Smooth muscle cell (in vitro differentiated cells): ENCODE results near the gene LLGL2. TPM values are rescaled to one million over a fixed set of nuclear protein-coding genes. Genes with fewer than 3 reads are reported as not detected.

Source experiments
- DNase-seq: peaks from one replicate; lab custom pipeline; 2025; ENCODE audit not compliant: unreplicated experiment; lab: John Stamatoyannopoulos, UW
- H2AFZ ChIP-seq: fragments of 200-600 bp; sonication (generic); 2 replicates; pipeline ENCODE4 v1.6.0; 2016; ENCODE audit warnings: antibody characterized with exemption, low read depth, mild to moderate bottlenecking
- H3F3A ChIP-seq: fragments of 200-600 bp; sonication (generic); 2 replicates; pipeline ENCODE4 v1.6.0; 2017; ENCODE audit warnings: antibody characterized with exemption, low read depth
- H3K27ac ChIP-seq: fragments of 200-600 bp; sonication (generic); 2 replicates; pipeline ENCODE4 v1.5.1; 2016; ENCODE audit warnings: low read depth, mild to moderate bottlenecking
- H3K27me3 ChIP-seq: fragments of 200-600 bp; sonication (generic); 2 replicates; pipeline ENCODE4 v1.6.1; 2016; ENCODE audit warnings: low read depth, mild to moderate bottlenecking
- H3K36me3 ChIP-seq: fragments of 200-600 bp; sonication (generic); 2 replicates; pipeline ENCODE4 v1.5.1; 2016; ENCODE audit warnings: low read depth
- H3K4me1 ChIP-seq: fragments of 200-600 bp; sonication (generic); 2 replicates; pipeline ENCODE4 v1.5.1; 2016; ENCODE audit warnings: low read depth
- H3K4me2 ChIP-seq: fragments of 200-600 bp; sonication (generic); 2 replicates; pipeline ENCODE4 v1.6.0; 2016; ENCODE audit warnings: mild to moderate bottlenecking
- H3K4me3 ChIP-seq: fragments of 200-600 bp; sonication (generic); 2 replicates; pipeline ENCODE4 v1.5.1; 2016; ENCODE audit warnings: mild to moderate bottlenecking
- H3K79me2 ChIP-seq: fragments of 200-600 bp; sonication (generic); 2 replicates; pipeline ENCODE4 v1.6.0; 2016; ENCODE audit warnings: low read depth, mild to moderate bottlenecking
- H3K9ac ChIP-seq: fragments of 200-600 bp; sonication (generic); 2 replicates; pipeline ENCODE4 v1.6.0; 2016; ENCODE audit warnings: low read depth
- H3K9me3 ChIP-seq: fragments of 200-600 bp; sonication (generic); replicated peaks from 2 replicates; pipeline ENCODE4 v1.5.1; 2016; ENCODE audit warnings: low read depth
- H4K20me1 ChIP-seq: fragments of 200-600 bp; sonication (generic); 2 replicates; pipeline ENCODE4 v1.6.0; 2016; ENCODE audit warnings: low read depth
- WGBS: methylation state at CpG from one replicate; pipeline ENCODE4 v1.1.7; 2016; ENCODE audit warnings: low lambda C conversion rate; 5-methylcytosine and 5-hydroxymethylcytosine counted together
- polyA plus RNA-seq: library from polyadenylated mRNA; unstranded; fragments of >200 nt; fragmentation: Nextera tagmentation; extraction: Ambion mirVana; gene quantifications from 2 replicates; pipeline ENCODE4 v1.2.1, GENCODE V29; 2016
- total RNA-seq: library from RNA; depleted of rRNA; stranded (reverse); fragments of >200 nt; gene quantifications from 2 replicates; pipeline ENCODE4 v1.2.3, GENCODE V29; 2014
- TF ChIP-seq, protein P1 (sequence below): fragments of 200-600 bp; sonication (generic); IDR thresholded peaks from 2 replicates; pipeline ENCODE4 v1.5.1; 2017; ENCODE audit warnings: borderline replicate concordance, mild to moderate bottlenecking, antibody characterized with exemption; ENCODE audit not compliant: insufficient read depth, poor library complexity, severe bottlenecking

The LLGL2 gene
- total and polyA plus RNA-seq, 2 experiments from 2014 or later: 9.9 to 12.7 TPM

DNA sequence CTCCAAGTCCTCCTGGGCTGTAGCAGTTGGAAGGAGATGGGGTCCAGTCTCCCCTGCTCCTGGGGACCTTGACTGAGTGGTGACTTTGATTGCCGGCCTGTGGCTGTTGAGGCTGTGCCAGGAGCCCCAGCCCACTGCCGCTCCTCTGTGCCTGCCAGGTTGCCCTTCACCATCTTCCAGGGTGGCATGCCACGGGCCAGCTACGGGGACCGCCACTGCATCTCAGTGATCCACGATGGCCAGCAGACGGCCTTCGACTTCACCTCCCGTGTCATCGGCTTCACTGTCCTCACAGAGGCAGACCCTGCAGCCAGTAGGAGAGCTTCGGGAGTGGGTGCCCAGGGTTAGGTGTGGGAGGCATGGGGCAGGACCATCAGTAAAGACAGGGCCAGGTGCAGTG is 38.7 kb downstream of the LLGL2 start:
- WGBS: 96% methylated on average over 11 of the region's 11 CpGs
- no peaks in the 10 kb centered on the region for H3K27me3 ChIP-seq
- H3F3A ChIP-seq: no peaks in the 10 kb centered on the region
- no peak overlapping the region for H3K4me3 ChIP-seq
- H3K27ac ChIP-seq: no peak overlapping the region
- H4K20me1 ChIP-seq: no peaks in the 10 kb centered on the region
- H2AFZ ChIP-seq: no peak overlapping the region
- no peaks in the 10 kb centered on the region for H3K79me2 ChIP-seq
- no peak for DNase-seq
- TF ChIP-seq, protein P1, sequence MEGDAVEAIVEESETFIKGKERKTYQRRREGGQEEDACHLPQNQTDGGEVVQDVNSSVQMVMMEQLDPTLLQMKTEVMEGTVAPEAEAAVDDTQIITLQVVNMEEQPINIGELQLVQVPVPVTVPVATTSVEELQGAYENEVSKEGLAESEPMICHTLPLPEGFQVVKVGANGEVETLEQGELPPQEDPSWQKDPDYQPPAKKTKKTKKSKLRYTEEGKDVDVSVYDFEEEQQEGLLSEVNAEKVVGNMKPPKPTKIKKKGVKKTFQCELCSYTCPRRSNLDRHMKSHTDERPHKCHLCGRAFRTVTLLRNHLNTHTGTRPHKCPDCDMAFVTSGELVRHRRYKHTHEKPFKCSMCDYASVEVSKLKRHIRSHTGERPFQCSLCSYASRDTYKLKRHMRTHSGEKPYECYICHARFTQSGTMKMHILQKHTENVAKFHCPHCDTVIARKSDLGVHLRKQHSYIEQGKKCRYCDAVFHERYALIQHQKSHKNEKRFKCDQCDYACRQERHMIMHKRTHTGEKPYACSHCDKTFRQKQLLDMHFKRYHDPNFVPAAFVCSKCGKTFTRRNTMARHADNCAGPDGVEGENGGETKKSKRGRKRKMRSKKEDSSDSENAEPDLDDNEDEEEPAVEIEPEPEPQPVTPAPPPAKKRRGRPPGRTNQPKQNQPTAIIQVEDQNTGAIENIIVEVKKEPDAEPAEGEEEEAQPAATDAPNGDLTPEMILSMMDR: no peak
- no peaks in the 10 kb centered on the region for H3K9me3 ChIP-seq
- no peak overlapping the region for H3K4me2 ChIP-seq
- no peaks in the 10 kb centered on the region for H3K4me1 ChIP-seq
- H3K36me3 ChIP-seq: no peaks in the 10 kb centered on the region
- no peak overlapping the region for H3K9ac ChIP-seq

DNA sequence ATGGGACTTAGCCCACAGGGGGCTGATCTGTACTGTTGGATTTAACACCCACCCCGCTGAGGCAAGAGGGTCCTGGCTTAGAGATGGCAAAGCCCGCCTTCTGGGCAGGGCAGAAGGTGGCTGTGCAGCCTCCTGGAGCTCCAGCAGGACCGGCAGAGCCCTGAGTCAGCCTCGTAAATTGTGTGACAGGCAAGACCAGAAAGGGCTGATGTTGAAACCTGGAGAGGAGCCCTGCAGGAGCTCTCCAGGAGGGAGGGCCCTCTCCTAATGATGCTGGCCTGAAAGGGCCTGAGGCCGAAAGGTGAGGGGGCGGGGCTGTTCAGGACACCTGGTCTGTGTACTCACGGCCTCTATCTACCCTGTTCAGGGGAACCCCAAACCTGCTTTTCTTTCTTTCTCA is 39.6 kb downstream of the LLGL2 start:
- H3K27ac ChIP-seq: no peak overlapping the region
- WGBS: 48% methylated on average over 7 of the region's 7 CpGs
- DNase-seq: no peak

DNA sequence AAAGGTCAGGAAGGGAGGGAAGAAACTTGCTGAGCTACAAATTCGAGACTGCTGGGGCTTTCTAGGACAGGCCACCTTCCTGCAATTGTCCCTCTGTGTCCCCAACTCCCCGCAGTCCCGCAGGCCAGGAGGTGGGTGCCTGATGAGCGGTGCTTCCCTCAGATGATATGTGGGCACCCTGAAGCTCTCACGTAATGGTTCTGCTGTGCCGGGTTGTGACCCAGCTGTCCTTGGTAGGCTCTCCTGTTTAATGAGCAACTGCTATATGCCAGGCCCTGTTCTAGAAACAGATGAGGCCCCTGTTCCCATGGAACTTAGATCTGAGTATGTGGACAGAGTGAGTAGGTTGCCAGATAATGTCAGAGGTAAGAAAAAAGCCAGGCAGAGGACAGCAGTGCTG is 40.1 kb downstream of the LLGL2 start:
- Histone ChIP-seq H3F3A (no peaks in the 10 kb centered on the region), H3K79me2 (no peaks in the 10 kb centered on the region), H3K9me3 (no peaks in the 10 kb centered on the region), H3K4me2 (no peak overlapping the region), H3K4me3 (no peak overlapping the region), H3K27me3 (no peaks in the 10 kb centered on the region), H3K9ac (no peak overlapping the region), H4K20me1 (no peaks in the 10 kb centered on the region), H3K36me3 (no peaks in the 10 kb centered on the region), H3K4me1 (no peaks in the 10 kb centered on the region), H2AFZ (no peak overlapping the region), H3K27ac (no peak overlapping the region)
- no peak for DNase-seq
- TF ChIP-seq, protein P1: no peak
- 95% methylated on average over 6 of the region's 6 CpGs for WGBS

More for the DNA sequence above, 39.6 kb downstream of the LLGL2 start:
- H3F3A ChIP-seq: no peaks in the 10 kb centered on the region
- H3K9ac ChIP-seq: no peak overlapping the region
- no peak overlapping the region for H3K4me2 ChIP-seq
- no peaks in the 10 kb centered on the region for H3K36me3 ChIP-seq
- H3K4me1 ChIP-seq: no peaks in the 10 kb centered on the region
- H4K20me1 ChIP-seq: no peaks in the 10 kb centered on the region
- H2AFZ ChIP-seq: no peak overlapping the region
- H3K27me3 ChIP-seq: no peaks in the 10 kb centered on the region
- H3K79me2 ChIP-seq: no peaks in the 10 kb centered on the region
- H3K9me3 ChIP-seq: no peaks in the 10 kb centered on the region
- H3K4me3 ChIP-seq: no peak overlapping the region
- TF ChIP-seq, protein P1: no peak

DNA sequence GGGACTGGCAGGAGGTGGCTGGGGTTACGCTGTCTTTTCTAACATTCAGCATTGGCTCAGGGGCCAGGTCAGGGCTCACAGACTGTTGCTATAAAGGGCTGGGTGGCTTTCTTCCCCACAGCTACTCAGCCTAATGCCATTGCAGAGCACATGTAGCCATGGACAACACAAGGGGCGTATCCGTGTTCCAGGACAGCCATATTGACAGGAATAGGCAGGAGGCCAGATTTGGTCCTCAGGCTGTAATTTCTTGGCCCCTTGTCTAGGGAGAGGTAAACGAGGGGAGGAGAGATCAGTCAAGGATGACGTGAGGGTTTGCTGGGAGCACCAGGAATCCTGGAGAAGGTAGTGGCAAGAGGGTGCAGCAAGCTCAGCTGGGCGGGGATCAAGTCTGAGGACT is 40.9 kb downstream of the LLGL2 start:
- H3K27me3 ChIP-seq: no peaks in the 10 kb centered on the region
- H4K20me1 ChIP-seq: no peaks in the 10 kb centered on the region
- H3K9ac ChIP-seq: no peak overlapping the region
- H3F3A ChIP-seq: no peaks in the 10 kb centered on the region
- no peaks in the 10 kb centered on the region for H3K4me1 ChIP-seq
- no peak overlapping the region for H3K4me2 ChIP-seq
- no peak overlapping the region for H2AFZ ChIP-seq
- H3K27ac ChIP-seq: no peak overlapping the region
- 84% methylated on average over 6 of the region's 6 CpGs for WGBS
- TF ChIP-seq, protein P1: no peak
- no peaks in the 10 kb centered on the region for H3K36me3 ChIP-seq
- H3K9me3 ChIP-seq: no peaks in the 10 kb centered on the region
- no peak for DNase-seq
- H3K79me2 ChIP-seq: no peaks in the 10 kb centered on the region
- no peak overlapping the region for H3K4me3 ChIP-seq
